GM23338 (cell line): ENCODE results near the gene ZGPAT.

ENCODE experiments used
- CREB1 ChIP-seq: fragments of 250-450 bp; sonication (Bioruptor Pico); IDR thresholded peaks from 2 replicates; pipeline ENCODE4 v1.5.0; 2020; ENCODE audit warnings: low read depth, mild to moderate bottlenecking, moderate library complexity
- CTCF ChIP-seq, 2 experiments: fragments of 200-600 bp in 1 of 2; sonication (generic) in 1 of 2; conservative IDR thresholded peaks; 2 replicates each; pipeline versions ENCODE4 v1.5.1 to v1.6.1; 2016 to 2017; ENCODE audit warnings: antibody characterized with exemption in 2 of 2, low read depth in 2 of 2, mild to moderate bottlenecking in 2 of 2, moderate library complexity in 1 of 2
- ETS1 ChIP-seq: IDR thresholded peaks from 2 replicates; pipeline ENCODE4 v1.6.1; 2016; ENCODE audit warnings: antibody characterized with exemption
- EZH2 ChIP-seq: fragments of 200-600 bp; sonication (generic); IDR thresholded peaks from one replicate; pipeline ENCODE4 v1.8.0; 2017; ENCODE audit warnings: antibody characterized with exemption, mild to moderate bottlenecking, low read depth; ENCODE audit not compliant: unreplicated experiment
- EZH2phosphoT487 ChIP-seq: fragments of 200-600 bp; sonication (generic); IDR thresholded peaks from one replicate; pipeline ENCODE4 v1.8.1; 2018; ENCODE audit warnings: antibody characterized with exemption; ENCODE audit not compliant: unreplicated experiment
- JUNB ChIP-seq: IDR thresholded peaks from one replicate; pipeline ENCODE4 v1.6.1; 2016; ENCODE audit warnings: antibody characterized with exemption; ENCODE audit not compliant: unreplicated experiment
- NANOG ChIP-seq: IDR thresholded peaks from 2 replicates; pipeline ENCODE4 v1.6.1; 2016; ENCODE audit warnings: antibody characterized with exemption, borderline replicate concordance
- POLR2AphosphoS5 ChIP-seq: IDR thresholded peaks from 2 replicates; pipeline ENCODE4 v1.6.1; 2016; ENCODE audit warnings: antibody characterized with exemption, low read depth
- REST ChIP-seq: IDR thresholded peaks from one replicate; pipeline ENCODE4 v1.6.1; 2018; ENCODE audit warnings: antibody characterized with exemption; ENCODE audit not compliant: unreplicated experiment
- STAT1 ChIP-seq: IDR thresholded peaks from one replicate; pipeline ENCODE4 v1.6.1; 2016; ENCODE audit warnings: antibody characterized with exemption; ENCODE audit not compliant: unreplicated experiment
- ZNF114 ChIP-seq: fragments of 250-450 bp; sonication (Bioruptor Pico); IDR thresholded peaks from 2 replicates; pipeline ENCODE4 v1.5.0; 2020; ENCODE audit warnings: mild to moderate bottlenecking, moderate library complexity
- ZNF331 ChIP-seq: fragments of 250-450 bp; sonication (Bioruptor Pico); IDR thresholded peaks from 2 replicates; pipeline ENCODE4 v1.5.0; 2020; ENCODE audit warnings: low read depth, mild to moderate bottlenecking, moderate library complexity

- TF ChIP-seq CREB1 (no peak), CTCF (conservative IDR thresholded peaks at IDR 0.05; ENCODE audit: low read depth in 2 of 2) (no peak), STAT1 (no peak), POLR2AphosphoS5 (no peak), ETS1 (no peak), EZH2 (no peak), REST (no peak), NANOG (no peak), EZH2phosphoT487 (no peak), ZNF114 (CRISPR knock-in tag) (no peak), JUNB (no peak), ZNF331 (CRISPR knock-in tag) (no peak)
Measured at GRCh38 chr20:63773571-63774241, 65.9 kb downstream of the ZGPAT start.
